Large intestine (tissue), 3 donors: ENCODE data around the gene SLC5A10. TPM values are rescaled to one million over a fixed set of nuclear protein-coding genes. Genes with fewer than 3 reads are reported as not detected.

Experiments
- DNase-seq, 2 donors: peaks; one replicate each; pipeline versions ENCODE4 v3.0.0 to v3.0.0-alpha.2; 2013
- H3K27ac ChIP-seq: one replicate; pipeline ENCODE4 v1.5.1; 2013; ENCODE audit warnings: low read length
- H3K27me3 ChIP-seq: 2 replicates; pipeline ENCODE4 v1.6.1; 2013; ENCODE audit warnings: low read length; ENCODE audit not compliant: control insufficient read depth, insufficient read depth
- H3K36me3 ChIP-seq: 2 replicates; pipeline ENCODE4 v1.6.1; 2013; ENCODE audit warnings: low read length; ENCODE audit not compliant: control insufficient read depth, insufficient read depth
- H3K4me1 ChIP-seq: one replicate; pipeline ENCODE4 v1.6.1; 2013; ENCODE audit warnings: low read length; ENCODE audit not compliant: control insufficient read depth, insufficient read depth
- H3K4me3 ChIP-seq: one replicate; pipeline ENCODE4 v1.5.1; 2013; ENCODE audit warnings: low read length
- H3K9me3 ChIP-seq: one replicate; pipeline ENCODE4 v1.6.1; 2013; ENCODE audit warnings: mild to moderate bottlenecking, low read depth, low read length, moderate library complexity; ENCODE audit not compliant: control insufficient read depth
- WGBS: methylation state at CpG from one replicate; pipeline ENCODE4 v1.1.5; 2013; ENCODE audit warnings: low lambda C conversion rate; ENCODE audit not compliant: insufficient coverage; 5-methylcytosine and 5-hydroxymethylcytosine counted together
- polyA plus RNA-seq: library from polyadenylated mRNA; unstranded; fragments of 120-200 nt; gene quantifications from one replicate; pipeline ENCODE4 v1.2.1, GENCODE V29; 2013

The SLC5A10 gene
- polyA plus RNA-seq, 1 donor = 0.30 TPM

DNA sequence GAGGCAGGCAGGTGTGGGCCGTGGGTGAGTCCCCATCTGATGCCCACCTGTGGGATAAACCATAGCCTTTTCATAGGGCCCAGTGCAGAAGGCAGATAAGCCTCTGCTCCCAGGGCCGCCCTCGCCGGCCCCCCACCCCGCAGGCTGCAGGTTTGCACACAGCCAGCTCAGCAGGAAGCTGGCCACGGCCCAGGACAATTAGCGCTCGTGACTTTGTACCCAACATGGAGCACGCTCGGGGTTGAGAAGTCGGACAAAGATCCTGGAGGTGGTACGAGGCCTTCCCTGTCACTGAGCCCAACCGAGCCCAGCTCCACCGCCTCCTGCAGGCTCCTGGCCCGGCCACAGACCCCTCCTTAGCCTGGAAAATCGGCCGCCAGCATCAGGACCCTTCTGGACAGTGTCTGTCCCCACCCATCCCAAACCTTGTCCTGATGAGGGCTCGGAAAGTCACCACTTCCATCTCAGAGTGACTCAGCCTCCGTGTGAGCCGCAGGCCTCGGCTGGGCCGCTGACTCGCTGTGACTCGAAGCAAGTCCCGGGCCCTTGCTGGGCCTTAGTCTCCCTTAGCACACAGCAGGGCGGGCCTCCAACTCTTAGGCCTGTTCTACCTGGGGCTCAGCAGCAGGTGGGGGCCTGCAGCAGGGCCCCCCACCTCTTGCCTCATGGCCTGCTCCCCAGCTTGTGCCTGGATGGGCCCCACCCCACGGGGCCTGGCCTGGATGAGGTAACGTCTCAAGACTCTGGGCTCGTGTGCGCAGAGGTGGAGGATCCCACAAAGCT lies 29.9 kb downstream of the SLC5A10 start:
- Histone ChIP-seq H3K4me3 (no peak overlapping the region), H3K27me3 (no peaks in the 10 kb centered on the region), H3K36me3 (peaks cover 74% of the 10 kb centered on the region), H3K4me1 (peaks cover 37% of the 10 kb centered on the region), H3K9me3 (no peaks in the 10 kb centered on the region), H3K27ac (peak overlapping the region; percentile 98)
- WGBS = no CpG with 5 or more reads among the region's 30 CpGs
- peak; percentile 95 to 98 for DNase-seq

DNA sequence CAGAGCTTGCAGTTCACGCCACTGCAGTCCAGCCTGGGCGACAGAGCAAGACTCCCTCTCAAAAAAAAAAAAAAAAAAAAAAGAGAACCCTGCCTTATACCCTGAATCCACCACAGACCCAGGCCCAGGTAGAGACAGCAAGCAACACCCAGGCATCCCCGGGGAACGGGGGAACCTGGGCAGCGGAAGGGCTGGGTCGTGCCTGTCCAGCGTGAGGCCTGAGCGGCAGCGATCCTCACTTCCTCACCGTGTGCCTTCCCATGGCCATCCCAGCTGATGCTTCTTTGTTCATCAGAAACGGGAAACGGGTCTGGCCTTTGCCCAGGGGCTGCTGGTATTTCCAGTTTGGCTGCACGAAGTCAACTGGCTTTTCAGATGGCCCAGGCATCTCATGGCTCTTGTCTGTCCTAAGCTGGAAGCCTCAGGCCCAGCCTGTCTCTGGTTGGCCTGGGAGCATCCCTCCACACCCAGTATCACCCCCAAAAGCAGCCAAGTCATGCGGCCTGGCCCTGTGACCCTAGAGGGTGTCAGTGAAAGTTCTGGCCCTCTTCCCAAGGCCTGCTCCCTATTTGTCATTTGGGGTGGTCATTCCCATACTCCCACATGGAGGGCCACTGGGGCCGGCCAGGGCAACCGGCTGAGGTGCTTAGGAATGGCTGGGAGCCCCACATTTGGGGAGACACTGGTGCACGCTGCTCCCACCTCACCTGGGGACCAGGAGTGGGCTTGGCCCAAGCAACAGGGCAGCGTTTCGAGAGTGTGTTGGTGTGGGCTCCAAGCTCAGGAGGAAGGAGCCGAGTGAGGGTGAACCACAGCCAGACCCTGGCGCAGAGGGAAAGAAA lies 32.5 kb downstream of the SLC5A10 start:
- Histone ChIP-seq H3K4me3 (no peak overlapping the region), H3K27ac (no peak overlapping the region), H3K4me1 (peaks cover 56% of the 10 kb centered on the region), H3K36me3 (peaks cover 67% of the 10 kb centered on the region), H3K9me3 (peaks cover 4% of the 10 kb centered on the region), H3K27me3 (no peaks in the 10 kb centered on the region)
- no CpG with 5 or more reads among the region's 21 CpGs for WGBS
- no peak for DNase-seq

DNA sequence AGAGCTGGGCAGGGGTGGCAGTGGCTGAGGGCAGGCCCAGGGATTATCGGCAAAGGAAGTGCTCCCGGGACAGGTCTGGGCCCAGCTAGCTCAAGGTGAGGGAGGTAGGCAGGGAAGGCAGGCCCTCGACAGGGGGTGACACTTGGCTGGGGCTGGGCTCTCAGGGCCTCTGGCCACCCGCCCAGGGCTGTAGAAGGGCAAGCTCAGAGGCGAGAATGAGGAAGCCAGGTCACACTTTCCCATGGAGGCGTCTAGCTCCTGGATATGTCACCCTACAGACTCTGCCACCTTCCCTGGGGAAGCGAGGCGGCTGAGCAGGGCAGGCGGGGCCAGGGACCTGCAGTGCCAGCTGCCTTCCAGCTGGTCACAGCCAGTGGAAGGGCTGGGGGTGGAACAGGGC lies 33.5 kb downstream of the SLC5A10 start:
- Histone ChIP-seq H3K9me3 (peaks cover 4% of the 10 kb centered on the region), H3K27me3 (no peaks in the 10 kb centered on the region), H3K27ac (no peak overlapping the region), H3K36me3 (peaks cover 64% of the 10 kb centered on the region), H3K4me1 (peaks cover 61% of the 10 kb centered on the region), H3K4me3 (no peak overlapping the region)
- no CpG with 5 or more reads among the region's 9 CpGs for WGBS
- DNase-seq = no peak

DNA sequence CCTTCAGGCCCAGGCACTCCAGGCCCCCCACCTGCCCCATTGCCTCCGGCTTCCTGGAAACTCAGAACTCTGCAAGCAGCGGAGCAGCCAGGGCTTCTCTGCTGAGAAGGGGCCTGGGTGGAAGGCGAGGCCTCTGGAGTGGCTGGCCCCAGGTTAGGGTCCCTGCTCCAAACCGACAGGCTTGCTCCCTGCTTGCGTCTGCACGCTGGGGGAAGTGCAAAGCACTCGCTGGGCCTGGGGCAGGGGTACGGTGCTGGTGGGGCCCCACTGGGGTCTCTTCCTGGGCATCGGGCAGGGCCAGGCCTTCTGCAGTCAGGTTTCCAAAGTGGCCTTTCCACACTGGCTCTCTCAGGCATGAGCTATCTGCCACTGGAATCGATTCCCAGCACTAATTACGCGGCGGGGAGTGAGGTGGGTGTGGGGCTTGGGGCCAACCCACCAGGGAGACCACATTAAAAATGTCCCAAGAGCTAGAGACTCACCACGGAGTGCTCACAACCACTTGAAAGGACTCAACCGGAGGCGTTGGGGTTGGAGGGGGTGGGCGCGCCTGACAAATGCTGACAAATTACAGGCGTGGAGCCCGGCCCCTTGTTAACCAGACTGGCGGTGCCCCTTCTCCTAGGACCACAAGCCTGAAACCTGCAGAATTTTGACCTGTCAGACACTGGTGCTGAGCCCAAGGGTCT lies 34.7 kb downstream of the SLC5A10 start:
- H3K36me3 ChIP-seq = peaks cover 69% of the 10 kb centered on the region
- no peak for DNase-seq
- peaks cover 4% of the 10 kb centered on the region for H3K9me3 ChIP-seq
- peaks cover 50% of the 10 kb centered on the region for H3K4me1 ChIP-seq
- no peak overlapping the region for H3K4me3 ChIP-seq
- no peaks in the 10 kb centered on the region for H3K27me3 ChIP-seq
- H3K27ac ChIP-seq = no peak overlapping the region
- no CpG with 5 or more reads among the region's 21 CpGs for whole genome bisulfite sequencing

DNA sequence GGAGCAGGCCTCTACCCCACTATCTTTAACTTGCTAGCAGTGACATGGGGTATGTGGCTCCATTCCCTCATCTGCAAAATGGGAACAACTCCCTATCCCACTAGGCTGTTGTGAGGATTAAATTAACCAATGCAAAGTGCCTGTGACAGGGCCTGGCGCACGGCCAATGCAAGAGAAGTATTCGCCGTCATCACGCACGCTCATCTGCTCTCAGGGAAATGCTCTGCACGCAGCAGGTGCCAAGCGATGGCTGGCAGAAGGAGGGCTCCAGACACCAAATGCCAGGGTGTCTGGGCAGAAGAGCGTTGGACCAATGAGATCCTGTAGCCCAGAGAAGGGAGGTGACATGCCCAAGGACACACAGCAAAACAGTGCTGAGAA lies 35.3 kb downstream of the SLC5A10 start:
- H3K4me1 ChIP-seq = peaks cover 45% of the 10 kb centered on the region

DNA sequence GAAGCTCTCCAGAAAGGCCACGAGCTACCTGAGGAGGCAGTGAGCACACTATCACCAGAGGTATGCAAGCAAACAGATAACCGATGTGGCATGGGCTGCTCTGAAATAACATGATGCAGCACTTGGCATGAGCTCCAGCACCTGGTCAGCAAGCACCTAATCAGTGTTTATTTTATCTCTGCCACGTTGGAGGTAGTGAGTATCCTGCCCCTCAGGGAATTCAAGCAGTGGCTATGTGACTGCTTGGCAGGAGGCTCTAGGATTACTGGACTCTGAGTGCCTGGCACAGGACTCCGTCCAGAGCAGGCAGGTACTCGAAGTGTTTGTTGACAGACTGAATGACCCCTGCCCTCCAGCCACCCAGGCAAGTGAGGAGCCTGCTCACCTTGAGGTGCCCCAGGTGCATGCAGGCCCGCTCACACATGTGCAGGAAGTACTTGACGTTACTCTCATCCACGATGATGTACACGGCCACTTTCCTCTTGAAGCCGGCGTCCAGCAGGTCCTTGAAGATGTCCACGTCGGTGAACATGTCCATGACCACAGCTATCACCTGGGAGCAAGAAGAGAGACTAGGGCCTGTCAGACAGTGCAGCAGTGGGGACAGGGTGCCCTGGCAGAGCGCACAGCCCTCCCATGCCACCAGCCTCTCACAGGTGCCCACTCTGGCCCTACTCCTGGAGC lies 36.0 kb downstream of the SLC5A10 start:
- DNase-seq = no peak
- peaks cover 66% of the 10 kb centered on the region for H3K36me3 ChIP-seq
- peaks cover 4% of the 10 kb centered on the region for H3K9me3 ChIP-seq
- no peak overlapping the region for H3K4me3 ChIP-seq
- no peaks in the 10 kb centered on the region for H3K27me3 ChIP-seq
- H3K4me1 ChIP-seq = peaks cover 39% of the 10 kb centered on the region
- peak overlapping the region; percentile 87 for H3K27ac ChIP-seq
- WGBS = no CpG with 5 or more reads among the region's 14 CpGs

More for the DNA sequence above, 35.3 kb downstream of the SLC5A10 start:
- peaks cover 69% of the 10 kb centered on the region for H3K36me3 ChIP-seq
- no peaks in the 10 kb centered on the region for H3K27me3 ChIP-seq
- WGBS = no CpG with 5 or more reads among the region's 9 CpGs
- no peak for DNase-seq
- peaks cover 4% of the 10 kb centered on the region for H3K9me3 ChIP-seq
- H3K27ac ChIP-seq = peak overlapping the region; percentile 87
- H3K4me3 ChIP-seq = no peak overlapping the region

DNA sequence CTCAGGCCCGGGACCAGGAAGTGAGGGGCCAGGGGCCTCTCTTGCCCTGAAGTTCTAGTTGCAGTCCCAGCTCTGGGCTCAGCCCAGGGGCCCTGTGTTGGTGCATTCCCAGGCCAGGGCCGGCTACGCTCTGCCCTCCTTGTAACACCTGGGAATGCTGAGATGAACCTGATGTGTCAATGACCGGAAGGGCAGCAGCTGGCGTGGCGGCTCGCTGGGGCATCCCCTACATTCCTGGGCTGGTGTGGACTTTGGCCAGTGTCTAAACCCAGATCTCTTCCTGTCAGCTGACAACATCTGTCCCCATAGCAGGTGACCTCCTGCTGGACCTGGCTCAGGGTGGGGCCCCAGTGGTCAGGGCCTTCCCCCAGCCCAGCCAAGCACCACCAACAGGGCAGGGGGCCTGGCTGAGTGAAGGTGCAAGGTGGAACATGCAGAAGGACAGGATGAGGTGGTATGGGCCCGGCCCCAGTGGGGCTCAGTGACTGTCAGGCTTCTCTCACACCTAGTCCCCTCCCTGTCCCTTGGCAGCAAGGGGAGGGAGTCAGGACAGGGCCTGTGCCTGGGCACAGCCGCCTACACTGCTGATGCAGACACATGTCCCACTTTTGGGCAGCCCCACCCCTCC lies 36.7 kb downstream of the SLC5A10 start:
- H3K9me3 ChIP-seq = peaks cover 4% of the 10 kb centered on the region
- H3K27me3 ChIP-seq = no peaks in the 10 kb centered on the region
- H3K36me3 ChIP-seq = peaks cover 63% of the 10 kb centered on the region
- H3K27ac ChIP-seq = peak overlapping the region; percentile 87
- peak; percentile 92 to 97 for DNase-seq
- WGBS = no CpG with 5 or more reads among the region's 9 CpGs
- H3K4me1 ChIP-seq = peaks cover 37% of the 10 kb centered on the region
- H3K4me3 ChIP-seq = no peak overlapping the region

DNA sequence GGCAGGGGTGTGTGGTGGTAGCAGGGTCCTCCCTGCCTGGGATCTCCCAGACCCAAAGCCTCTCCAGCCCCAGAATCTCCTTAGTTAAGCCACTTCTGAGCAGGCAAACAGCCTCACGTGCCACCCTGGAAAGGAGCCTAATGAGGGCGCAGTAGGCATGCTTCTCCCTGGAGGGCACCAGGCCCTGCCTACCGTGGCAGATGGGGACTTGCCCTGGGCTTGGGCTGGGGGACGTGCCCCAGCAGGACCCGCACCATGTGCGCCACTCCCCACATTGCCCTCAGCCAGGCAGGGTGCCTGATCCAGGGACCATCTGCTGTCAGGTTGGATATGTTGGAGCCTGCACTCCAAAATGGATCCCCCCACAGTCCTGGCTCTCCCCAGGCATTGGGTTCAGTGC lies 38.4 kb downstream of the SLC5A10 start:
- no CpG with 5 or more reads among the region's 6 CpGs for WGBS
- peak overlapping the region; percentile 87 for H3K27ac ChIP-seq
- H3K9me3 ChIP-seq = peaks cover 4% of the 10 kb centered on the region
- no peak overlapping the region for H3K4me3 ChIP-seq
- H3K36me3 ChIP-seq = peaks cover 57% of the 10 kb centered on the region
- H3K4me1 ChIP-seq = peaks cover 43% of the 10 kb centered on the region
- H3K27me3 ChIP-seq = no peaks in the 10 kb centered on the region
- no peak for DNase-seq

DNA sequence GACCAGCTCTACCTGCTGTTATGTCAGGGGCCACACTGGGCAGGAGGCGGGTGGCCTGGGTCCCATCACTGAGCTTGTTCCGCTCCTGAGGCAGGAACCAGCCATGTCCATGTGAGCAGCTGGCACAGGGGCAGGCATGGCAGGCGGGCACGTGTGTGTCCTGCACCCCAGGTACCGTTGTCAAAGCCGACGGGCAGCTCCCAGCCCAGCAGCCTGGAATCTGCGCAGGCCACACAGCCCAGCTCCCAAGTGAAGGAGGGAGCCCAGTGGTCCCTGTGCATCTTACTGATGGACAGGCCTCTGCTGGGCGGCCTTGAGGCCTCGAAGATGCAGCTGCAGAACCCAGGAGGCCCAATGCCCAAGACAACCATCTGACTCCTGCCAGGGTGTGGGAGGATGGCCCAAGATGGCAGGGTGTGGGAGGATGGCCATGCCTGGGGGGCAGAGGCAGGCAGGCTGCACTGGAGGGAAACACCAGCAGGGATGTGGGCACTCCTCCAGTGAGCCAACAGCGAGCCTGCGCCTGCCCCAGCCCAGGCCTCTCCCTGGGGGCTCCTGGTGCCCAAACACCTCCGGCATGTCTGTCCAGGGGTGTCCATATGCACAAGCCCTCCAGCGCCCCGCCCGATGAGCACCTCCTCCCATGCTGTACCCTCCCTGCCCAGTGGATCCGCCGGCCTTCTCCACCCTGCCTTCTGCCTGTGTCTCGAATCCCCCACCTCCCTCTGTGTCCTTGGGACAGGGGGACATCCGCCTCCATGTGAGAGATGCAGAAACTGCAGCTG lies 39.8 kb downstream of the SLC5A10 start:
- H3K4me1 ChIP-seq = peaks cover 43% of the 10 kb centered on the region
- H3K4me3 ChIP-seq = no peak overlapping the region
- no peaks in the 10 kb centered on the region for H3K27me3 ChIP-seq
- no peak for DNase-seq
- no peak overlapping the region for H3K27ac ChIP-seq
- no CpG with 5 or more reads among the region's 20 CpGs for WGBS
- peaks cover 51% of the 10 kb centered on the region for H3K36me3 ChIP-seq
- H3K9me3 ChIP-seq = peaks cover 9% of the 10 kb centered on the region
